ENCODE data around the gene CBR3.

CBR3 gene

GRCh38 chr21:36165356-36165755 lies 30.5 kb downstream of the CBR3 start:
- Histone ChIP-seq H3K4me3 (no peak overlapping the region), H3K27me3 (no peaks in the 10 kb centered on the region), H3K36me3 (peaks cover 0 to 45% (median 23%) of the 10 kb centered on the region in 3 donors), H3K27ac (no peak overlapping the region), H3K4me1 (peaks cover 0 to 3% (median 0%) of the 10 kb centered on the region in 4 donors), H3K9me3 (no peaks in the 10 kb centered on the region)
- no peak for TF ChIP-seq CTCF (IDR thresholded peaks at IDR 0.05)
- intact Hi-C loops (cut with DNase I; ENCODE audit: low total_unique reads) = no loop called here
- DNase-seq = no peak

- intact Hi-C loops (cut with DNase I; ENCODE audit: low total_unique reads) = no loop called here
- DNase-seq = no peak
- Histone ChIP-seq H3K4me3 (no peak overlapping the region), H3K27me3 (no peaks in the 10 kb centered on the region), H3K36me3 (peaks cover 0 to 45% (median 23%) of the 10 kb centered on the region in 3 donors), H3K9me3 (no peaks in the 10 kb centered on the region), H3K27ac (no peak overlapping the region), H3K4me1 (peaks cover 0 to 3% (median 0%) of the 10 kb centered on the region in 4 donors)
- no peak for TF ChIP-seq CTCF (IDR thresholded peaks at IDR 0.05)
These were observed 31.8 kb downstream of the CBR3 start for GRCh38 chr21:36166705-36167104.

- H3K4me1 ChIP-seq = peaks cover 0 to 3% (median 0%) of the 10 kb centered on the region in 4 donors
- peaks cover 0 to 45% (median 23%) of the 10 kb centered on the region in 3 donors for H3K36me3 ChIP-seq
- no peak for DNase-seq
- intact Hi-C loops (cut with DNase I; ENCODE audit: low total_unique reads) = no loop called here
- no peak for TF ChIP-seq CTCF (IDR thresholded peaks at IDR 0.05)
- no peaks in the 10 kb centered on the region for H3K27me3 ChIP-seq
- H3K4me3 ChIP-seq = no peak overlapping the region
- H3K27ac ChIP-seq = no peak overlapping the region
- H3K9me3 ChIP-seq = no peaks in the 10 kb centered on the region
These were observed 32.7 kb downstream of the CBR3 start for GRCh38 chr21:36167541-36167940.

GRCh38 chr21:36169470-36170128 lies 34.7 kb downstream of the CBR3 start:
- H3K27ac ChIP-seq = no peak overlapping the region
- no peak for TF ChIP-seq CTCF (IDR thresholded peaks at IDR 0.05)
- no peak for DNase-seq

GRCh38 chr21:36170823-36171222 lies 35.9 kb downstream of the CBR3 start:
- Histone ChIP-seq H3K4me1 (no peaks in the 10 kb centered on the region), H3K27ac (no peak overlapping the region), H3K9me3 (no peaks in the 10 kb centered on the region), H3K4me3 (no peak overlapping the region), H3K27me3 (no peaks in the 10 kb centered on the region), H3K36me3 (peaks cover 0 to 40% (median 23%) of the 10 kb centered on the region in 3 donors)
- DNase-seq = no peak
- no peak for TF ChIP-seq CTCF (IDR thresholded peaks at IDR 0.05)
- intact Hi-C loops (cut with DNase I; ENCODE audit: low total_unique reads) = no loop called here

More at GRCh38 chr21:36169470-36170128, 34.7 kb downstream of the CBR3 start:
- intact Hi-C loops (cut with DNase I; ENCODE audit: low total_unique reads) = no loop called here
- no peak overlapping the region for H3K4me3 ChIP-seq
- no peaks in the 10 kb centered on the region for H3K27me3 ChIP-seq
- no peaks in the 10 kb centered on the region for H3K9me3 ChIP-seq
- no peaks in the 10 kb centered on the region for H3K4me1 ChIP-seq
- peaks cover 0 to 45% (median 23%) of the 10 kb centered on the region in 3 donors for H3K36me3 ChIP-seq

All from tibial artery (tissue), 4 donors.